AG08396 (cell line): ENCODE data around the gene OPHN1.
"Not testable (repeated sequence)": the region's sequence is repeated elsewhere in the genome, so short reads cannot be mapped to it uniquely, and the experiment has no call there.

ENCODE experiments used
- DNase-seq: peaks from one replicate; pipeline ENCODE4 v3.0.0; 2012; ENCODE audit warnings: low spot score, mixed read lengths

OPHN1 gene

GRCh38 chrX:68163441-68163840 is 269.9 kb downstream of the OPHN1 start:
- DNase-seq = no peak

GRCh38 chrX:68147848-68148247 is 285.4 kb downstream of the OPHN1 start:
- DNase-seq = no peak

GRCh38 chrX:68146054-68146453 is 287.2 kb downstream of the OPHN1 start:
- DNase-seq = peak; percentile 43

- peak; percentile 5 for DNase-seq
These were observed 293.5 kb downstream of the OPHN1 start for GRCh38 chrX:68139791-68140190.

GRCh38 chrX:68133181-68133580 is 300.1 kb downstream of the OPHN1 start:
- no peak for DNase-seq

- DNase-seq = no peak
These were observed 300.5 kb downstream of the OPHN1 start for GRCh38 chrX:68132749-68133148.

GRCh38 chrX:68121835-68122234 is 311.5 kb downstream of the OPHN1 start:
- no peak for DNase-seq

GRCh38 chrX:68121371-68121770 is 311.9 kb downstream of the OPHN1 start:
- no peak for DNase-seq

- DNase-seq = no peak
These were observed 317.9 kb downstream of the OPHN1 start for GRCh38 chrX:68115371-68115770.

GRCh38 chrX:68114573-68115129 is 318.6 kb downstream of the OPHN1 start:
- no peak for DNase-seq

GRCh38 chrX:68113837-68114572 is 319.3 kb downstream of the OPHN1 start:
- no peak for DNase-seq

- DNase-seq = no peak
These were observed 321.0 kb downstream of the OPHN1 start for GRCh38 chrX:68112321-68112720.

- DNase-seq = no peak
These were observed 324.1 kb downstream of the OPHN1 start for GRCh38 chrX:68109162-68109561.

GRCh38 chrX:68098431-68098830 is 334.9 kb downstream of the OPHN1 start:
- DNase-seq = no peak

- DNase-seq = no peak
These were observed 343.0 kb downstream of the OPHN1 start for GRCh38 chrX:68090266-68090665.

GRCh38 chrX:68087526-68087925 is 345.8 kb downstream of the OPHN1 start:
- DNase-seq = no peak

GRCh38 chrX:68086709-68087108 is 346.6 kb downstream of the OPHN1 start:
- no peak for DNase-seq

- DNase-seq = peak; percentile 24
These were observed 348.5 kb downstream of the OPHN1 start for GRCh38 chrX:68084765-68085164.

GRCh38 chrX:68083510-68083909 is 349.8 kb downstream of the OPHN1 start:
- DNase-seq = no peak

GRCh38 chrX:68079961-68080360 is 353.3 kb downstream of the OPHN1 start:
- DNase-seq = no peak

GRCh38 chrX:68078801-68079200 is 354.5 kb downstream of the OPHN1 start:
- not testable (repeated sequence) for DNase-seq

- no peak for DNase-seq
These were observed 355.9 kb downstream of the OPHN1 start for GRCh38 chrX:68077378-68077777.

GRCh38 chrX:68072041-68072440 is 361.3 kb downstream of the OPHN1 start:
- no peak for DNase-seq

GRCh38 chrX:68070119-68070518 is 363.2 kb downstream of the OPHN1 start:
- not testable (repeated sequence) for DNase-seq
